Activated naive CD4-positive, alpha-beta T cell treated with anti-CD3 and anti-CD28 coated beads, Interleukin-2, amount 50 U/mL, for 16 hours (primary cell): ENCODE results near the gene LZTS2.
A peak's percentile ranks its signal among the peaks of the same experiment; 100 is the strongest.

Source experiments
- DNase-seq: peaks from one replicate; pipeline ENCODE4 v3.0.0-alpha.2; 2020

Gene LZTS2

GRCh38 chr10:101014966-101015581 lies 15.5 kb downstream of the LZTS2 start:
- DNase-seq: no peak

- no peak for DNase-seq
Observed at GRCh38 chr10:101015582-101015973, 16.0 kb downstream of the LZTS2 start.

GRCh38 chr10:101016814-101017213 lies 17.2 kb downstream of the LZTS2 start:
- no peak for DNase-seq

GRCh38 chr10:101018118-101018599 lies 18.6 kb downstream of the LZTS2 start:
- no peak for DNase-seq

GRCh38 chr10:101018600-101019439 lies 19.2 kb downstream of the LZTS2 start:
- DNase-seq: peak; percentile 76

- no peak for DNase-seq
Observed at GRCh38 chr10:101019440-101019703, 19.8 kb downstream of the LZTS2 start.

- no peak for DNase-seq
Observed at GRCh38 chr10:101020427-101021075, 20.9 kb downstream of the LZTS2 start.

GRCh38 chr10:101021239-101021638 lies 21.6 kb downstream of the LZTS2 start:
- DNase-seq: no peak

GRCh38 chr10:101021692-101022251 lies 22.2 kb downstream of the LZTS2 start:
- DNase-seq: no peak

GRCh38 chr10:101022967-101023705 lies 23.5 kb downstream of the LZTS2 start:
- no peak for DNase-seq

- DNase-seq: no peak
Observed at GRCh38 chr10:101027106-101027720, 27.6 kb downstream of the LZTS2 start.

- DNase-seq: no peak
Observed at GRCh38 chr10:101028446-101029337, 29.1 kb downstream of the LZTS2 start.

- no peak for DNase-seq
Observed at GRCh38 chr10:101029520-101030295, 30.1 kb downstream of the LZTS2 start.

- no peak for DNase-seq
Observed at GRCh38 chr10:101030496-101031127, 31.0 kb downstream of the LZTS2 start.

- DNase-seq: peak; percentile 98
Observed at GRCh38 chr10:101031128-101031795, 31.7 kb downstream of the LZTS2 start, which contains the start of the genes PDZD7 and SFXN3. TSS of gene PDZD7 (minus strand) at chr10:101031129. CDS start at chr10:101030219, 910 bp downstream. TSS of gene SFXN3 (plus strand) at chr10:101031234. CDS start at chr10:101034695, 3,461 bp downstream.

- DNase-seq: peak; percentile 74
Observed at GRCh38 chr10:101031796-101032636, 32.4 kb downstream of the LZTS2 start.

GRCh38 chr10:101032637-101033224 lies 33.1 kb downstream of the LZTS2 start:
- peak; percentile 34 for DNase-seq

GRCh38 chr10:101033276-101033675 lies 33.7 kb downstream of the LZTS2 start:
- no peak for DNase-seq
